Stimulated activated CD8-positive, alpha-beta memory T cell treated with anti-CD3 and anti-CD28 coated beads, Interleukin-4, amount 100 ng/mL, for 48 hours (primary cell): ENCODE measurements around the gene MET.

Experiments
- DNase-seq: peaks from one replicate; pipeline ENCODE4 v3.0.0-alpha.2; 2020

MET gene

DNA sequence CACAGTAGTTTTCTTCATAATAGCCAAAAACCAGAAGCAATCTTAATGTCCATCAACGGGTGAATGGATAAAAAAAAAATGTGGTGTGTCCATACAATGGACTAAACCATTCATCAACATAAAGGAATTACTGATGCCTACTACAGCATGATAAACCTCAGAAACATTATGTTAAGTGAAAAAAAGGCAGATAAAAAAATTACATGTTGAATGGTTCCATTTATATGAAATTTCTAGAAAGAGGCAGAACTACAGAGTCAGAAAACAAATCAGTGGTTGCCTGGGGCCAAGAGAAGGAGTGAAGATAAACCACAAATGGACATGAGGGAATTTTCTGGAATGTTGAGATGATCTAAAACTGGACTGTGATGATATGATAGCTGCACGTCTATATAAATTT lies 115.9 kb downstream of the MET start:
- no peak for DNase-seq

- no peak for DNase-seq
Observed at GRCh38 chr7:116788572-116789197, 116.7 kb downstream of the MET start.

GRCh38 chr7:116790025-116790424 lies 118.0 kb downstream of the MET start:
- DNase-seq: no peak

GRCh38 chr7:116792813-116793212 lies 120.8 kb downstream of the MET start:
- no peak for DNase-seq

DNA sequence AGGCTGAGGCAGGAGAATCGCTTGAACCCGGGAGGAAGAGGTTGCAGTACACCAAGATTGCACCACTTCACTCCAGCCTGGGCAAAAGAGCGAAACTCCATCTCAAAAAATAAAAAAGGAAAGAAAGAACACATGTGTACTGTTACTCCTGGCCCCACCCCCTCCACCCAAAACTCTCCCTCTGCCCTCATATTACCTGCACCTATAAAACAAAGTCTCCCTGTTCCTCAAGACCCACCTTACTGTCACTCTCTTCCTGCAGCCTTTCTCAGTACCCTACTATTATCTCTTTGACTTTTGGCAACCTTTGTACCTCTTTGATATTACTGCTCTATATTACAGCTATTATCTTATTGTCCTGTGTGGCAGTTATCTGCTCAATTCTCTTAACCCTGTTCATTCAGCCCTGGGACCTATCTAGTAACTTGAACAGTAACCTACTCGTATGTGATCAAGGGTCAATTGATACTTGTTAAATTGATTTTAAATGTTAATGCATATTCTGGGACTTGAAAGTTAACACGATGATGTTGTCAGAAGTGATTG lies 121.9 kb downstream of the MET start:
- no peak for DNase-seq

DNA sequence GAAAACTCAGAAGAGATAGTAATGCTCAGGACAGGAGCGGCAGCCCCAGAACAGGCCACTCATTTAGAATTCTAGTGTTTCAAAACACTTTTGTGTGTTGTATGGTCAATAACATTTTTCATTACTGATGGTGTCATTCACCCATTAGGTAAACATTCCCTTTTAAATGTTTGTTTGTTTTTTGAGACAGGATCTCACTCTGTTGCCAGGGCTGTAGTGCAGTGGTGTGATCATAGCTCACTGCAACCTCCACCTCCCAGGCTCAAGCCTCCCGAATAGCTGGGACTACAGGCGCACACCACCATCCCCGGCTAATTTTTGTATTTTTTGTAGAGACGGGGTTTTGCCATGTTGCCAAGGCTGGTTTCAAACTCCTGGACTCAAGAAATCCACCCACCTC lies 124.5 kb downstream of the MET start:
- DNase-seq: no peak

GRCh38 chr7:116797612-116798011 lies 125.6 kb downstream of the MET start:
- DNase-seq: no peak

DNA sequence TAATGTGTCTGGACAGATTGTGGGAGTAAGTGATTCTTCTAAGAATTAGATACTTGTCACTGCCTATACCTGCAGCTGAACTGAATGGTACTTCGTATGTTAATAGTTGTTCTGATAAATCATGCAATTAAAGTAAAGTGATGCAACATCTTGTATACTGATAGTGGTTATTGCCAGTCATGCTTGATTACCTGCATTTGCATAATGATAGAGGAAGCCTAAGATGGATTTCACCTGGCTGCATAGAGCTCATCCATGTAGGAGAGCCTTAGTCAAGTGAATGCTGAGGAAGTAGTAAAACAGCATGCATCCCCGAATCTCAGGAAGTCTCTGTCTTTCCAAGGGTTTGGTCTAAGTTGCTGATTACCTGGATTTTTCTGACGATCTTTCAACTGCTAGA lies 126.2 kb downstream of the MET start:
- DNase-seq: no peak

DNA sequence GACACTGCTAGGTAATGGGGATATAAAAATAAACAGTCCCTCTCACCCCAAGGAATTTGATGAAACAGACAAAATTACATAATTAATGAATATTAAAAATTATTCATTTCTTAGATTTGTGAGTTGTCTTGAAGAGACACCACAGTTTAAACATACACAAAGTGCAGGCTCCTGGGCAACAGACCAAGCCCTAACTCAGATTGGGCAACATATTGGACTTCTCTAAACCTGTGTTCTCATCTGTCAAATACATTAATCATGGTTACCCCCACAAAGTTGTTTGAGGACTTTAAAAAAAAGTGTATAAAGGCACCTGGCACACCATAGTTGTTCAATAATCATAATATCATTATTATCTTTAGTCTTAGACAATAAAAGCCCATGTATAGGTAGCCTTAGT lies 127.9 kb downstream of the MET start:
- no peak for DNase-seq

- DNase-seq: no peak
Observed at GRCh38 chr7:116800594-116800993, 128.6 kb downstream of the MET start.

DNA sequence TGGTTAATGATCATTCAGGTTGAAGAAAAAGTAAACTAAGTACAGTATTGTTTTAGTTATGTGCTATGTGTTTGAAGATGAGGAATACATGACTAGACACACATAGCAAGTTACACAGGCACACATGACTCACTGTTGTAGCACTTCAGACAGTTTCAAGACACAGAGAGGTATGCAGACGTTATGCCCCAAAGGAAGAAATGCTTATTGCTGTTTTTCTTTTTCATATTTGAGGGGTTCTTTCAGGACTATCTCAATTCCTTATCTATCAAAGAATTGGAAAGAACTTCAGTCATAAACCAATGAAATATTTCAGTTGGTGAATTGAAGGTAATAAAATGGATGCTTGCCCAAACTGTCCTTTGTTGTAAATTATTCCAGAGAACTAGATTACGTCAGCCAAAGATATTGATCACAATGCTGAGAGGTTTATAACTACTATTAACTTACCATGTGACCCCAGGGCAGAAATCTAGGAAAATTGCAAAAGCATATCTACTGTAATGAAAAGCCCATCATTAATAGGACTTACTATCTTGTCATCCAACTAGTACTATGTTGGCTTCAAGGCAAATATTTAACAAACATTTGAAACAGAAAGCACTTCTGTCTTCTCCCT lies 129.2 kb downstream of the MET start:
- no peak for DNase-seq

- no peak for DNase-seq
Observed at GRCh38 chr7:116802144-116802745, 130.2 kb downstream of the MET start.

DNA sequence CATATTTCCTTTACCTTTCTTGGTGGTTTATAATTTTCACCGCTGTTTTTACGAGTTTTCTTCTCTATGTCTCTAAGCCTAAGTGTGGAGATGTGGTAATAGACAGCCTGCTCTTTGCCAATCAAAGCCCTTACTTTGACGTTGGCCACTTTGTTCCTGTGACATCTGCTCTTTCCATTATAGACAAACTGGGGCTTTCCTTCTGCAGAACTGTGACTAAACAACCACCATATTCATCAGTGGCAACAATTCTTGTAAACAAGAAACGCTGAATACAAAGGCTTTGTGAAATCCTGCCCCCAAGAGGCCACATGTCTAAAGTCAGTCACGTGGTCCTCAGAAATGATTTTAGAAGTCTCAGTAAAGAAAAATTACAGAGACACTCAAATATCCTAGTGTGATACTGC lies 130.8 kb downstream of the MET start:
- peak; percentile 39 for DNase-seq

DNA sequence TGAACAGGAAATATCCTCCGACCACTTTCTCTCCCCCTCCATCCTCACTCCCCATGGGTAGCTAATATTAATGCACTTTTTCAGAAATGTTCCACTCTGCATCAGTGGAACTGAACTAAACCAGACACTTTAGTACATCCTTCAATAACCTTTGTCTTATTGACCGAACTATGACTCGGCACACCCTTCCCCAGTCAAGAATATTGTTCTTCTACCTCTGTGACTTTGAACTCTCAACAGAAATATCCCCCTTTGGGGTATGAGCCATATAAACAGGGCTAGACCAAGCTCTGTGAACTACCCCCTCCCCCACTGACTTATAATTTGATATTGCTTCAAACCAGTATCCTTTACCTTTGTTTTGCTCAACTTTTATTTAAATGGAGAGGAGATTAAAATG lies 132.5 kb downstream of the MET start:
- DNase-seq: no peak

DNA sequence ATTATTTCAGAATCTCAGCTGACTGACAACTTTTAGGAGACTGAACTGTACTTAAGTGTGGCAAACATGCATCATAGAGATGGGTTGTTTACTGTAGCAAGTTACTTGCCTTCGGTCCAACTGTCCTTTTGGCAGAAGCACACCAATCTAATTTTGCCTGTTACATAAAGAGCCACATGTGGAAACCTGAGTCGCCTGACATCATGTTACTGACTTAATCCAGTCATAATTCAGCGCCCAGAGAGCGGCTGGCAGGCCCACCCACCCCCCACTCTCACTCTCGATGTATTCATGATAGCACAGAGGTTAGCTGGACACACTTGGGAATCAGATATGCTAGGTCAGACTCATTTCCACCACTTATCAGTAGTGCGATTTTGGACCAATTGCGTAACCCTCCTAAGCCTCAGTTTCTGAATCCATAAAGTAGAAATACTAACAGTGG lies 133.1 kb downstream of the MET start:
- no peak for DNase-seq

DNA sequence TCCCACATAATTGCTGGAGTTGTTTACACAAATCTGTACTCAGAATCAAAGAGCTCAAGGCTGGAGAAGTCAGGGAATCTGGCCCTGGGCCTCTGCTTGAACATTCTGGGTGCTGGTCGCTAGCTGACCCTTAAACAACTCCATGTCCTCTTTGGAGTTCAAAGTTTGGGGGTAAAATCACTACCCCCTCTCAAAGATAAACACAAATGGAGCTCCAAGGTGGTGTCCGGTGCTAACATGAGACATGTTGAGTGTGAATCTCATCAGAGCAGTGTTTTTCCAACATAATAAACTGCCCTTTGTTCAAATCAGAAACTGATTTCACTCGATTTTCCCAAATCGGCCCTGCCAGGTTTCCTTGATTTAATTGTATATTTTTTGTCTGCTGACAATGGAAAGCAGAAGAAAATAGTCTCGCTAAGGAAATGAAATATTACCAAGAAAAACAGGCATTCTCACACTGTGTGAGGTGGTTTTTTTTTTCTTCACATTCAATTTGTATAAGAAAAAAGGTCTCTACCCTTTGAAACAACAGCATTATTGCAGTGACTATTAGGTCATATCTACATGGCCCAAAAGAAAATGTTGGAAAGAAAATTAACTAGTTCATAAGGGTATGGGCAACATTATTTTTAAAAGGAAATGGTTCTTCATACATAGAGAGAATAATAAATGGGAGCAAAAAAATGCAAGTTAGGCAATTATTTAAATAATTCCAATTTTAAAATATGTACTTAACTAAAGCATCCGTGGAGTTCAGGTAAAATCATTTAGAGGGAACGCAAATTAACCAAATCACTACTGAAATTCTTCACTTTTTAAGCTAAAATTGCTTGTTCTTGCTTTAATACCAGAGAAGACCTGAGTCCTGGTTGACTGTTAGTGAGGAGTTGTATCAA lies 134.3 kb downstream of the MET start:
- no peak for DNase-seq

GRCh38 chr7:116807011-116807560 lies 135.1 kb downstream of the MET start:
- no peak for DNase-seq

GRCh38 chr7:116809636-116810266 lies 137.8 kb downstream of the MET start:
- DNase-seq: no peak

DNA sequence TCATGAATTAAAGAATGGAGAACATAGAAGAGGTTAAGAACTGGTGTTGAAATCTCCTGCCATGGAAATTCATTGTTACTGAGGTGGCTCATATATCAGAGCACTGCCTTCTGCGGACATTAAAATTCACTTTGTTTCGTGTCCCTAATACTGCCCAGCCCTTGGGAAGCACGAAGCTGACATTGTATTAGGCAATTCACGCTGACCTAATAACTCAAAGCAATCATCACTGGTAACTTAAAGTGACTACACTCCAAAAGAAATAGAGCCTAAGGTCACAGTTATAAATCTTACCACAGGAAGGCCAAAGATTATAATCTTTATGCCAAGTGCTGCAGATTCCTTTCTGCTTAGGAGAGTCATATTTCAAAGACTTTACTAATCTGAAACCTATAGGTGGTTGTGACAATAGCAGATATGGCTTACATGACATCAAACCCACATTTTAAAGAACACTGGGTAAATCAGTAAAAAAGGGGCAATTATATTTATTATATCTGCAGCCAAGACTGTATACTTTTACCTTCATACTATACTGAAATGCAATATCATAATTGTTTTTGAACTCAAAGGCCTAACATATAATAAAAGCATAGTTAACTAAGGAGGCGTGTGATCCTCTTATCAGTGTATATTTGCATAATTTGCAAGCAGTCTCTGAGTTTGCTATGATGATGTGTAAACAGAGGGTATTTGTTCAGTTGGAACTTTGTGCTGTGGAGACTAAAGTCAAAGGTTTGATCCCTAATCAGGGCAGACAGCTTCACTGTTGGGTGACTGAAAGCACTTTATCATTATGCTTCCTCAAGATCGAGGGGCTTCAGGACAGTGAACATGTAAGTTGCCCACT lies 138.5 kb downstream of the MET start:
- DNase-seq: no peak

DNA sequence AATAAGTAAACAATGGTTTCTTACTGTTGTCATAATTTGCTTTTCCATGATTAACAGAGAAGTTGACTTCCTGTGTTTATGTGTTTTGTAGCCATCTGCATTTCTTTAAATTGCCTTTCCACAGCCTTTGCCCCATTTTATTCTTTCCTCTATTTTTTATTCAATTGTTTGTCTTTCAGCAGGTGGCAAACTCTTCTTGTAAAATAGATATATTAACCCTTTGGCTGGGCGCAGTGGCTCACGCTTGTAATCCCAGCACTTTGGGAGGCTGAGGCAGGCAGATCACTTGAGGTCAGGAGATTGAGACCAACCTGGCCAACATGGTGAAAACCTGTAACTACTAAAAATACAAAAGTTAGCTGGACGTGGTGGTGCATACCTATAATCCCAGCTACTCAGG lies 139.8 kb downstream of the MET start:
- no peak for DNase-seq

- DNase-seq: no peak
Observed at GRCh38 chr7:116812860-116813259, 140.9 kb downstream of the MET start.
